GM10847 (cell line): ENCODE data around the gene ANKS1B.

Experiments
- POLR2A ChIP-seq: IDR thresholded peaks from 2 replicates; pipeline ENCODE4 v1.6.1; 2011; ENCODE audit not compliant: insufficient read length; ENCODE audit errors: extremely low read depth

Gene ANKS1B

DNA sequence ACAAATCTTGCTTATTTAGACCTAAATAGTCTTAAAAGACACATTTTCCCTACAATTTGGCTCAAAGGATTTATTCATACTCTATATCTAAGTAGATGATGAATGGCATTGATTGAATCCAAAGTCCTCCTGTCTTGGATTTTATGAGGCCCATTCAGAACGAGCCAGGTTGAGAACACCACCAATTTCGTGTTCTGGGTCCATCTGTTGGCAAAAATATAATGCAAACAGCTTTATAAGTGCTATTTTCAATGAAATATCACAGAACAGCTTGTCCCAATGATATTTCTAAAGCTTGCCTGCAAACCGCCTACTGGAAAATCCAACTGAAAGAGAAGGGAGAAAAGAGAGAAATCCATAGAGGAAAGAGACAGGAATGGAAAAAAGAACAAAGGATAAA lies 542.0 kb downstream of the ANKS1B start:
- no peak for TF ChIP-seq POLR2A

DNA sequence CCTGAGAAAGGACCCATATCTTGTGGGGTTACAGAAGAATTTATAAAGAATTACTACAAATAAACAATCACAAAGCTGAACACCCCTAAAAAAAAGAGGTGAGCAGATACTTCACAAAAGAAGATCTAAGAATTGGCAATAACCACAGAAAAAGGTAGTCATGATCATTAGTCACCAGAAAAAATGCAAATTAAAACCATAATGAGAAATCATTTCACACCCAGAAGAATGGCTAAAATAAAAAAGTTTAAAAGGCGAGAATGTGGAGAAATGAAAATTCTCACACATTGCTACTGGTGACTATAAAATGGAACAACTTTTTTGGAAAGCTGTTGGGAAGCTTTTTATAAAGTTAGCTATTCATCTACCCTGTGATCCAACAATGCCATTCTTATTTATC lies 545.3 kb downstream of the ANKS1B start:
- TF ChIP-seq POLR2A: no peak

DNA sequence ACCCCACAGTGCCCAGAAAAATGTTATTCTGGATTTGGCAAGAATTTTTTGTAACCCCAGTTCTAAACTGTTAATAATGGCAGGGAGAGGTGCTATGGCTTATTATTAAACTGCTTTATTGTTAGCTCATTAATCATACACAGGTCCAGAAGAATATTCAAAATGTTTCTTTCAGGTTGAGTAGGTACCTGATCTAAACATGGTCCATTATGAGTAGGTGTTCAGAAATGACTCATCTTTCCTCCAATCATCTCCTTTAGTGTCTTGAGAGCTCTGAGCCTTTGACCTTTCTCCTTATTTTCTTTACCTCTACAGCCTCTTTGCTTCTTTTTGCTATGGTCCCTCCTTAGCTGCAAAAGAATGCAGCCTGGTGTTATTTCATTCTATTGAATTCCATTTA lies 548.2 kb downstream of the ANKS1B start:
- TF ChIP-seq POLR2A: no peak

DNA sequence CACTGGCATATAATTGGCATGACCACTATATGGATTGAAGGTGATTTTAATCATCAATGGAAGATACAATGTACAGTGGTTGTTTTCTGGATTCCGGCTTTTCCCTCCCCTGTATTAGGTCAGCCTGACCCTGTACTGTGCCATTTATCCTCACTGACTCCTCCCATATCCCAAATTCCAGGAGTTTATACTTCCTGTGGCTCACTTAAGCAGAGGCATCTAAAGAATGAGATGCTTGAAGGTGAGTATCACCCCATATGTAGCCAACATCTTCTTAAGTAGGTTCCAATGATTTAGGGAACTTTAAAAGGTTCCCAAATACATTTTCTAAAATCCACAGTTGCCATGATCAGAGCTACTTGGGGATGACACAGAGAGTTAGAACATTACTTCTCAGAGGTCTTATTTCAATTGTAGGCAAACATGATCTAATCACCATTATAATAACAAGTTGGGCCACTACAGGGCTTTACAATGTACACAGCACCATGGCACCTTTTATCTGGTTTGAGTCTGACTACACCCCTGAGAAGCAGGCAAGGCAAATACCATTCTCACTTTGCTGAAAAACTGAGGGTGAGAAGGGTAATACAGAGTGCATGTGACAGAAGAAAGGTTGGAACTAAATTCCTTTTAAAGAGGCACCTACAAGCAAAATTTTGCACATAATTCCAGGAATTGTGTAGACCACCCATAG lies 549.5 kb downstream of the ANKS1B start:
- TF ChIP-seq POLR2A: no peak

DNA sequence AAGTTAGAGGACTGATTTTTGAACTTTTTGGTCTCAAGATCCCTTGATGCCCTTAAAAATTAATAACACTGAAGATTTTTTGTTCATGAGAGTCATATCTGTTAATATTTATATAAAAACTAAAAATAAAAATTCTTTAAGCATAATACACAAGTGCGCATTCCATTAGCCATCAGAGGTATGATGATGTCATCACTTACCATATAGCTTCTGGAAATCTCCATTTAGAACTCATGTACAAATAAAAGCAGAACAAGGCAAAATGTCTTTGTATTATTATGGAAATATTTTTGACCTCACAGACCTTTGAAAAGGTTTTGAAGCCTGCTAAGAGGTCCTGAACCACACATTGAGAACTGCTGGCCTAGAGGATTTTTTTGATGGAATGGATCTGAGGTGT lies 551.6 kb downstream of the ANKS1B start:
- TF ChIP-seq POLR2A: no peak

DNA sequence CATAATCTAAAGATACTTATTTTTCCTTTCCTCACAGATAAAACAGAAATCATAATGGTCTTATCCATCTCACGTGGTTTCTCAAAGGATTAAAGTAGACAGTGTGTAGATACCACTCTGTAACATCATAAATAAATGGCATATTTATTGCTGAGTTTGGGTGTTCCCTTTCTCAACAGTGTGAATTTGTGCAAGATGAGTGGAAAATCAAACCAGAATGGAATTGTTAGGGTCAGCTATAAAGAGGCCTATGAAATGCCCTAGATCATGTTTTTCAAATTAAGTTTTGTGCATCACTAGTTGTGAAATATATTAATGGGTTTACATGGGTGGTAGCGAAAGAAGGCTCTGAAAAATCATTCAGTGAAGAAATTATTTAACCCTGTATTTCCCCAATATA lies 553.5 kb downstream of the ANKS1B start:
- TF ChIP-seq POLR2A: no peak

DNA sequence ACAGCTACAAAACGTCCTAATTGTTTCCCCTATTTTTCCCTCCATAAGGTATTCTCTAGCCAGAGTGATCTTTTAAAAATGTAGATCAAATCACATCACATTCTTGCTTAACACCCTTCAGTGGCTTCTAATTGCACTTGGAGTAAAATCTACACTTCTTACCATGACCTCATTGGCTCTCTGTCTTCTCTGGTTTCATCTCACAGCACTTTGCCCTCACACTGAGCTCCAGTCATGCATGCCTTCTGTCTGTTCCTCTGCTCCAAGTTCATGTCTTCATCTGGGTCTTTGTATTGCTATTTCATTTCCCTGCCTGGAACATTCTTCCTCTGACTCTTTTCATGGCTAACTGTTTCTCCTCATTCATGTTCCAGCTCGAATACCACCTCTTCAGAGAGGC lies 557.6 kb downstream of the ANKS1B start:
- no peak for TF ChIP-seq POLR2A

DNA sequence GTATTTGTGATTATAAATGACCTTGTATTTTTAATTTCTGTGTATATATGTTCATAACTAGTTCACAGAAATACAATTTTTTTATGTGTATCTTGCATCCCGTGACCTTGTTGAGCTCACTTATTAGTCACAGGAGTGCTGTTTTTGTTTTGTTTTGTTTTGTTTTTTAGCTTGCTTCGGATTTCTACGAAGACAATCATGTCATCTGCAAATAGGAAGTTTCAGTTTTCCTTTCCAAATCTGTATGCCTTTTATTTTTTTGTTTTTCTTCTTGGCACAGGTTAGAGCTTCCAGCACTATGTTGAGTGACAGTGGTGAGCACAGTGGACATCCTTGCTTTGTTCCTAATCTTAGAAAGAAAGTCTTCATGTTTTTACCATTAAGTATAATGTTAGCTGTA lies 566.4 kb downstream of the ANKS1B start:
- TF ChIP-seq POLR2A: no peak

DNA sequence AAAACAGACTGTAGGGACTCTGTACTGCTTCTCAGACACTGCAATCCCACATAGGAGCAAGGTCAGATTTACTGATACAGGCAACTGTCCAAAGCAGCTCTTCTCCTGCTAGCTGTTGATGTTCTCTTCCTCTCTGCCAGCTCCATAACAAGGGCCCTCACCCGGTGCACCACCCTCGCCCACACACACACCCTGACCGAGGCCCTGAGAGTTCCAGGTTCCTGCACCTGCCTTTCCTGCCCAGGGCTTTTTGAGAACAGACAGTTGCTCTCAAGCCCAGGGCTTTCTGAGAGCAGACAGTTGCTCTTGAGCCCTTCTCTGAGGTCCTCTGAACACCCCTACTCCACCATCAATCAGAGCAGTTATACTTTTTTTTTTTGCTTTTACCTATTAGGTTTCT lies 571.0 kb downstream of the ANKS1B start:
- TF ChIP-seq POLR2A: no peak

DNA sequence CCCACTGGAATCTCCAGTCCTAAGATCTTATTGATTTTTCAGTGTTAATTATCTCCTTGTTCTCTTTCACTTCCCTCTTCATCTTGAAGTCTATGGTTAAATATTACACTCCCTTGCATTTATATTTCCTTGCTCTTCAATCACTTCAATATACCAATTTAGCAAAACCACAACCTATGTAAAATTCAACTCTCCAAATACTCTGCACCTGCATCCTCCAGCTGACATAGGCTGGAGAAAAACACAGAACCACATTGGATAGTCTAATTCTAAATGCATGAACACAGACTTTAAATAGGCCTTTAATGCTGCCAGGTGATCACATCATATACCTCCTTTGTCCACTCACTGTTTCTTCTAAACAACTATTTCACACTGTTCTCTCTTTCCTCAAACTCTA lies 591.0 kb downstream of the ANKS1B start:
- TF ChIP-seq POLR2A: no peak

DNA sequence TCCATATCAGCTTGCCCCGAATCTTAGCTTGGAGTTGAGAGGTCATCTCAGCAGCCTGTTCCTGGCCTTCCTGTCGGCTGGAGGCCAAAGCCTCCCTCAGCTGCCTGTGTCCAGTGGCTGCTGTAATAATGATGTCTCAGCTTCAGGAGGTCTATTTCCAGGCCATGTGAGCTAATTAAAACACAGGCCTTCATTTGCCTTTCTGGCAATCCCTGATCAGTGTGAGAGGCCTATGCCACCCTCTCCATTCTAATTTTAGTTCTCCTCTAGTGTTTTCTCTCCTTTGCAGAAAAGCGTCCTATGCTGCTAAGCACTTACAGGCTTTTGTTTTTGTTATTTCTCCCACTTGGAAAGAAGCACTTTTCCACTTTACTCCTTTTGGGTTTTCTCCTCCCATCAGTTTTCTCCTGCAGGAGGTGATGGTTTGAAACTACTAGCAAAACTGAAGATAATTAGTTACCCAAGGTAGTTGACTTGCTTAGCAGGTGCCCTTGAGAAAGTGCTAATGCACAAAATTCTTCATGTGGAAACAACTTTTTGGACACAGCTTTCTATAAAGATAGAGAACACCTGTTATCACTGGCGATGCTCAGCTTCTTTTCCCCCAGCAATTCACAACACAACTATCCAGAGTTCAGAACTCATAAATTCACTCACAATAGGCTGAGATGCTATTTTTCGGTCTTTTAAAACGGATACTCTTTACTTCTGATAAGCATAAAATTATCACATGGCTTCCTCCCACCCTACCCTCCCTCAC lies 592.5 kb downstream of the ANKS1B start:
- TF ChIP-seq POLR2A: no peak

DNA sequence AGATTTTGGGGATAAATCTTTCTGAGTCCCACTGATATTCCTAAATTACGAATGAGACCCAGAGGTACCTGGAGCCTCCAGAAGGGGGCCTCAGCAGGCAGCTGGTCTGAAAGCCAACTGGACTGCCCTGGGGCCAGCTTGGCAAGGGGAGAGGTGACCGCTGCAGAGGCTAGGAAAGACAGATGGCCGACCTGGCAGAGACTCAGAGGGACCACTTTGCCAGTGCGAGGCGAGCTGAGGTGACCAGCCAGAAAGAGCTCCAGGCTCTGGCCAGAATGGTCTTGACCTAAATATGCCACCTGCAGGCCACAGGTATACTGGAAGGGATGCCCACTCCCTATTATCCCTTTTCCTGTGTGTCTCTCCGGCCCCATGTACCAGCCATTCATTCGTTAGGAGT lies 594.0 kb downstream of the ANKS1B start:
- TF ChIP-seq POLR2A: no peak

DNA sequence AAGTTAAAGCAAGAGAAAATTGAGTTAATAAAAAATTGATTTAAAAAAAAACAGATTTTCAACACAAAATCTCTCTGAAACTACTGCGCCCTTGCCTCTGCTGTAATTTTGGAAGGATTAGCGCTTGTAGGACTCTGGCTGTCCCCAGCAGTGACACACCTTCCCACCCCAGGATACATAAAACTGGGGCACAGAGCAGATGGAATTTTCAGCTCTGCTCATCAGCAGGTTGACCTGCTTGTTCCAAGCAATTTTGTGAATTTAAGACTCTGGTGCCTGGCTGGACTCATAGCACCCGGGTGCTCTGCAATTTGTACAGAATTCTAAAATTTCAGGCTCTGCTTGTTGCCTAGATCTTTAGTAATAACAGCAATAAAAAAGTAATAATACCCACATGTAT lies 595.0 kb downstream of the ANKS1B start:
- TF ChIP-seq POLR2A: no peak

DNA sequence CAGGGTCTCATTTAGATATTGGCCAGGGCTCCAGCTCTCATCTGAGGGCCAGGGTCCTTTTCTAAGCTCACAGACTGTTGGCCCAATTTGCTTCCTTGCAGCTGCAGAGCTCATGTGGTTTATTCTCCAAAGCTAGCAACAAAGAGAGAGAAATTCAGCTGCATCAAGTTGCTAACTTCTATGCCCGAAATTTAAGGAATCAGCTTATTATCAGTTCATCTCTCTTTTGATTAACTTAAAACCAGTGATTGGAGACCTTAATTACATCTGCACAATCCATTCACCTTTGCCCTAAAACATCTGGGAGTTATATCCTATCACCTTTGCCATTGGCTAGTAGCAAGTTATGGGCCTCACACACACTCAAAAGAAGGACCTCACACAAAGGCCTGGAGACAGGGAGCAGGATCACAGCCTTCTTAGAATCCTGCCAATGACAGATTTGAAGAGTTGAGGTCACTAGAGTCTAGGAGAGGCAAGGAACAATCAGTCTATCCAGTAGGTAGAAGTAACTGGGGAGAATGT lies 596.0 kb downstream of the ANKS1B start:
- TF ChIP-seq POLR2A: no peak

DNA sequence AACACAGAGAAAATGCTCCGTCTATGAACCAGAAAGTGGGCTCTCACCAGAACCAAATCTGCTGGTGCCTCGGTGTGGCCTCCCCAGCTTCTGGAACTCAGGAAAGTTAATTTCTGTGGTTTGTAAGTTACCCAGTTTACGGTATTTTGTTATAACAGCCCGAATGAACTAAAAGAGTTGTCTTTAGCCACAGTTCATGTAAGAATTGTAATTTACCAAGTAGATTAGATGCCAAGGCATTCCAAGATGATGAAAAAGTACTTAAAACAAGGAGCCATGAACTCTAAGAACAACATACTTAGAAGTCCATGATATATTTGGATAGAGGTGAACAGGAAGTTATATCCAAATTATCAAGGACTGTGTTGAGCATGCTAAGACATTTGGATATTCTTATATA lies 597.1 kb downstream of the ANKS1B start:
- no peak for TF ChIP-seq POLR2A

DNA sequence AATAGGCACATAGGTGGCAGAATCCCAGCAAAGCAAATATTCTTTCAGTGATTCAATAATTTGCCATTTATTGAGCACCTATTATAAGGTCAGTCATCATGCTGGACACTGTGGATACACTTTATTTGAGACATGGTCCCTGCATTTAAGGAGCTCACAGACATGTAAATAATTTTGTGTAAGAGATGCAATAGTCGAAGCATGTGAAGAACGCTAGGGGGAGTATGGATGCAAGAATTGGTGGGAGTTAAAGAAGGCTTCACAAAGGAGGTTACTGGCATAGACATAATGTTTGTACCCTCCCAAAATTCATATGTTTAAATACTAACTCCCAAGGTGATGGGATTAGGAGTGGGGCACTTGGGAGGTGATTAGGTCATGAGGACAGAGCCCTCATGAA lies 597.8 kb downstream of the ANKS1B start:
- no peak for TF ChIP-seq POLR2A

DNA sequence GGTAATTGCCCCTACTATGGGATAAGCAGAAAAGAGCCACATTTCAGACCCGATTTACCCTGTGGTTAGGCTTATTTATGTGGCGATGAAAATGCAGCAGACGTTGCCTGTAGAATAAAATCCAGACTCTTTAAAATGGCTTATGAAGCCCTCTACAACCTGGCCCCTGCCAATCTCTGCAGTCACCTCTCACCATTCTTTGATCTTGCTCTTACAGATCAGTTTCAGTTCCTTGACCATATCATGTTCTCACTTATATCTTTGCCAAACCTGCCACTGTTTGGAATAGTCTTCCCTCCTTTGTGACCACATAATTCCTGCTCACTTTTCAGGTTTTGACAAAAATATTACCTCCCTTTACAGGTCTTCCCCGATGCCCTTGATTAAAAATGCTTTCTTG lies 601.5 kb downstream of the ANKS1B start:
- no peak for TF ChIP-seq POLR2A
